Measurements from ENCODE around the gene HS2ST1.

DNA sequence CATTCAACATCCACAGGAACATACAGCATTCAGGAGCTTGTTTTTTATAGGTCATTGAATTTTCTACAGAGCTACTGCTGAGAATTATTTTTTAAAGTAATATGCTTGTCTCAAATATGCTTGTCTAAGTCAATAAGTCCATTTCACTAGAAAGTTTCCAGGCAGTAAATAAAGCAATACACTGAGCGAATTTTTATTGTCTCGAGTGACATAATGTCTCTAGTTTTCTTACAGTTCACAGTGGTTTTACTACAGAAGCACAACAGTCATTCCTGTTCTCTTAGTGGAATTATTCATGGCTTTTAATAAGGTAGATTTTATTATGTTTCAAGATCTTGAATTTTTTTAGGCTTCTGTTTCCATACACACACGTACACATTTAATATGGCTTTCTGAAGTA, 83.8 kb downstream of the HS2ST1 start:
- TF ChIP-seq ESRRA (IDR thresholded peaks at IDR 0.05; ENCODE audit: low read length) (no peak), MXI1 (IDR thresholded peaks at IDR 0.05; ENCODE audit: low read depth, low read length) (no peak), ZSCAN29 (IDR thresholded peaks at IDR 0.05) (no peak), CHD2 (IDR thresholded peaks at IDR 0.05; ENCODE audit: borderline replicate concordance, low read depth, low read length) (no peak), BHLHE40 (IDR thresholded peaks at IDR 0.05; ENCODE audit: borderline replicate concordance in 1 of 2, low read depth in 2 of 2, low read length in 1 of 2) (no peak), CTCF (IDR thresholded peaks at IDR 0.05 in 2 of 3, conservative IDR thresholded peaks at IDR 0.05 in 1 of 3; ENCODE audit: control insufficient read depth in 2 of 3, extremely low read depth in 1 of 3, insufficient read depth in 1 of 3, low read depth in 3 of 3, low read length in 3 of 3) (no peak), RFX5 (IDR thresholded peaks at IDR 0.05; ENCODE audit: low read depth, low read length) (no peak), BACH1 (IDR thresholded peaks at IDR 0.05; ENCODE audit: borderline replicate concordance) (no peak), RCOR1 (conservative IDR thresholded peaks at IDR 0.05; ENCODE audit: low read depth, low read length) (no peak), CBX5 (IDR thresholded peaks at IDR 0.05; ENCODE audit: low read depth) (no peak), HDAC6 (IDR thresholded peaks at IDR 0.05; ENCODE audit: unreplicated experiment) (no peak)
